ENCODE data around the gene TBC1D24.
"Not testable (repeated sequence)": the region's sequence is repeated elsewhere in the genome, so short reads cannot be mapped to it uniquely, and the experiment has no call there.

TBC1D24 gene

GRCh38 chr16:2475413-2476344, 752 bp downstream of the TBC1D24 start:
- DNase-seq: no peak
- in situ Hi-C loops (cut with HindIII; ENCODE audit: low pct_ligation_motif_present, low pct_unique_long_range_greater_than_20kb, low sequenced_read_pairs): no loop called here

DNA sequence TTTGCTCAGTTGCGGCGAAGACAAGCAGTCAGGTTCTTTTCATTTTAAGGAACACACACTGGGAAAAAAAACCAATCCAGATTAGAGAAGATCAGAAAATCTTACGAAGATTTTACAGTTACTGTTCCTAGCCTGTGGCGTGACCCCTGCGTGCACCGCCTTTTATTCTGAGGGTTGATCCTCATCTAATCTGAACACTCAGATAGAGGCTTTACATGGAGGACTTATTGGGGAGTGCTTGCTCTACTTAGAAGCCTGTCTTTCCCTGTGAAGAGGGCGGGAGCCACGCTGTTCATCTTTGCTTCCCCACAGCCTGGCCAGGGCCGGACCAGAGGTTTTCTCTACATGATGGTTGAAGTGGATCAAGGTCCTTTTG, 1.4 kb downstream of the TBC1D24 start:
- in situ Hi-C loops (cut with HindIII; ENCODE audit: low pct_ligation_motif_present, low pct_unique_long_range_greater_than_20kb, low sequenced_read_pairs): no loop called here
- DNase-seq: no peak

DNA sequence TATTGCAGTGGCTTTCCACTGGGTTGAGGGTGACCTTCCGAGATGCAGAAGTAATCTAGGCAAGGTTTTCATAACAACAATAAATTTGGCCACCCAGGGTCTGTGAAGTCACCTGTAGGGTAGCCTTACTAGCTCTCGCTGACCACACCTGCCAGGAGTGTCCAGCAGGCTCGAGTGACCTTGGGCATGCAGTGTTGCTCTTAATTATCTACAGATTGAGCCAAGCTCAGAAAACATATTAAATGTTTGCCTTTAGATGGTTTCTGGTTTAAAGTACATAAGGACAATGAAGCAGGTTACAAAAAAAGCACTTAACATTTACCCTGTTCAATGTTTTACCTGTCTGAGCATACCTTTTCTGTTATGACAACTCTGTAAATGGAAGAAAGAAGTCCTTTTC, 1.8 kb downstream of the TBC1D24 start:
- in situ Hi-C loops (cut with HindIII; ENCODE audit: low pct_ligation_motif_present, low pct_unique_long_range_greater_than_20kb, low sequenced_read_pairs): no loop called here
- DNase-seq: no peak

DNA sequence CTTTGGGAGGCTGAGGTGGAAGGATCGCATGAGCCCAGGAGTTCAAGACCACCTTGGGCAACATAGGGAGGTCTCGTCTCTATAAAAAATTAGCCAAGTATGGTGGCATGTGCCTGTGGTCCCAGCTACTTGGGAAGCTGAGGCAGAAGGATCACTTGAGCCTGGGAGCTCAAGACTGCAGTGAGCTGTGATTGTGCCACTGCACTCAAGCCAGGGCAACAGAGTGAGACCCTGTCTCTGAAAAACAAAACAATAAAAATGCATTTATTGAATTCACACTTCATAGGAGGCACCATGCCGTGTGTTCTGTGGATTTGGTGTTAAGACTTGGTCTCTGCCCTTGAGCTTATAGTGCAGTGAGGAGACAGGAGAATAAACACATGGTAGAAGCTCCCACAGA, 2.4 kb downstream of the TBC1D24 start:
- in situ Hi-C loops (cut with HindIII; ENCODE audit: low pct_ligation_motif_present, low pct_unique_long_range_greater_than_20kb, low sequenced_read_pairs): no loop called here
- DNase-seq: no peak

GRCh38 chr16:2478279-2478678, 3.4 kb downstream of the TBC1D24 start:
- no peak for DNase-seq
- in situ Hi-C loops (cut with HindIII; ENCODE audit: low pct_ligation_motif_present, low pct_unique_long_range_greater_than_20kb, low sequenced_read_pairs): no loop called here

DNA sequence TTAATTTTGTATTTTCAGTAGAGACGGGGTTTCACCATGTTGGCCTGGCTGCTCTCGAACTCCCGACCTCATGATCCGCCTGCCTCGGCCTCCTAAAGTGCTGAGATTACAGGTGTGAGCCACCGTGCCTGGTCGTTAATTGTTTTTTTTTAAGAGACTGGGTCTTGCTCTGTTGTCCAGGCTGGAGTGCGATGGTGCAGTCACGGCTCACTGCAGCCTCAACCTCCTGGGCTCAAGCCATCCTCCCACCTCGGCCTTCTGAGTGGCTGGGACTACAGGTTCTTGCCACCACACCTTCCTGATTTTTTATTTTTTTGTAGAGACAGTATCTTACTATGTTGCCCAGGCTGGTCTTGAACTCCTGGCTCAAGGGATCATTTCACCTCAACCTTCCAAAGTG, 5.1 kb downstream of the TBC1D24 start:
- DNase-seq; in situ Hi-C loops (cut with HindIII; ENCODE audit: low pct_ligation_motif_present, low pct_unique_long_range_greater_than_20kb, low sequenced_read_pairs): not testable (repeated sequence)

DNA sequence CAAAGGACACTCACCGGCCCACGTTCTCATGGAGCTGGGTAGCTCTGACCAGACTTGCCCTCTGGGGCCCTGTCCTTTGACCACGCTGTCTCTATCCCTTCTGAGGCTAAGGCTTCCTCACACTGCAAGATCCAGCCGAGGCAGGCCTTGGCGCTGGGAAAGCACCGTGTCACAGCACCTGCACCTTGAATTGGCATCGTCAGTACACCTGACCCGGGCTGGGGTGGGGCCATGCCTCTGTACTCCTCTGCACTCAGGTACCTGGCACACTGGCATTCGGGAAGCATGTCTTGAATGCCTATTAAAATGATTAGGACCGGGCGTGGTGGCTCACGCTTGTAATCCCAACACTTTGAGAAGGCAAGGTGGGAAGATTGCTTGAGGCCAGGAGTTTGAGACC, 6.0 kb downstream of the TBC1D24 start:
- in situ Hi-C loops (cut with HindIII; ENCODE audit: low pct_ligation_motif_present, low pct_unique_long_range_greater_than_20kb, low sequenced_read_pairs): no loop called here
- DNase-seq: no peak

GRCh38 chr16:2481676-2482075, 6.7 kb downstream of the TBC1D24 start:
- DNase-seq: no peak
- in situ Hi-C loops (cut with HindIII; ENCODE audit: low pct_ligation_motif_present, low pct_unique_long_range_greater_than_20kb, low sequenced_read_pairs): no loop called here

GRCh38 chr16:2482249-2482648, 7.3 kb downstream of the TBC1D24 start:
- no peak for DNase-seq
- in situ Hi-C loops (cut with HindIII; ENCODE audit: low pct_ligation_motif_present, low pct_unique_long_range_greater_than_20kb, low sequenced_read_pairs): no loop called here

GRCh38 chr16:2482708-2483534, 8.0 kb downstream of the TBC1D24 start:
- in situ Hi-C loops (cut with HindIII; ENCODE audit: low pct_ligation_motif_present, low pct_unique_long_range_greater_than_20kb, low sequenced_read_pairs): no loop called here

DNA sequence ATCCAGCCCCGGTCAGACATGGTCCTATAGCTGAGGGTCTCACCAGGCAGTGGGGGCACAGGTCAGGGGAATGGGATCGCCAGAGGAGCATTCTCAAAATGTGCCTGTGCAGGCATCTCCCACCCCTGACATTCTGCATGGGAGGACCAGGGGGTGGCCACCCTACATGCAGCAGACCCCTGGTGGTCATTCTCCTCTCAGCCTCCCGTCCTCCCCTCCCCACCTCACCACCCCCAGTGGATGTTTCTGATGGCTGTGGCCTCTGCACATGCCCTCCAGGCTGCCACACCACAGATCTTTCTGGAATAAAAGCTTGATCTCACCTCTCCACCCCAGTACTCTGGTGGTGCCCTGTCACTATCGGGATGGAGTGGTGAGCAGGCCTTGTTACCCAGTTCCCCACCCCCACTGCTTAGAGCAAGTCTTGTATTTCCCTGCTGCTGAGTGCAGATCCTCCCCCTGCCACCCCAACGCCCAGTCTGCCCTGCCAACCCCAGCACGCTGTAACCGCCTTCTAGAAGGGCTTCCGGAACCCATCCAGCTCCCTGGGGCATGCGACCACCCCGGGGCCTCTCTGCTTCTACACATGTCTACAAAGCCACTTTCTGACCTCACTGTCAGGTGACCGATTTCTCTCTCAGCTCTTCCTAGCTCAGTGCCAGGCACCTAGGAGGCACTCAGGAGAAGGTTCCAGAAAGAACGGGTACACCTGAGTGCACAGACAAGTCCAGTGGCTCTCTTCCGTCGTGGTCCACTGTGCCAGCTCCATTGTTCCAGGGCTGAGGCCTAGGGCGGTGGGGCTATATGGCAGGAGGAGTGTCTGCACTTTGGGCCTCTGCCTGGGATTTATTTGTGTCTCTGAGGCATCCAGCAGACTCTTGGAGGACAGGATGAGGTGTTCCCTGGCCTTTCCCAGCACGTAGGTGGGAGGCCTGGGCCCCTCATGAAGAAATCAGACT, 9.3 kb downstream of the TBC1D24 start:
- in situ Hi-C loops (cut with HindIII; ENCODE audit: low pct_ligation_motif_present, low pct_unique_long_range_greater_than_20kb, low sequenced_read_pairs): no loop called here
- no peak for DNase-seq

More at GRCh38 chr16:2482708-2483534, 8.0 kb downstream of the TBC1D24 start:
- DNase-seq: no peak

GRCh38 chr16:2484898-2485508, 10.1 kb downstream of the TBC1D24 start:
- DNase-seq: no peak
- in situ Hi-C loops (cut with HindIII; ENCODE audit: low pct_ligation_motif_present, low pct_unique_long_range_greater_than_20kb, low sequenced_read_pairs): no loop called here

DNA sequence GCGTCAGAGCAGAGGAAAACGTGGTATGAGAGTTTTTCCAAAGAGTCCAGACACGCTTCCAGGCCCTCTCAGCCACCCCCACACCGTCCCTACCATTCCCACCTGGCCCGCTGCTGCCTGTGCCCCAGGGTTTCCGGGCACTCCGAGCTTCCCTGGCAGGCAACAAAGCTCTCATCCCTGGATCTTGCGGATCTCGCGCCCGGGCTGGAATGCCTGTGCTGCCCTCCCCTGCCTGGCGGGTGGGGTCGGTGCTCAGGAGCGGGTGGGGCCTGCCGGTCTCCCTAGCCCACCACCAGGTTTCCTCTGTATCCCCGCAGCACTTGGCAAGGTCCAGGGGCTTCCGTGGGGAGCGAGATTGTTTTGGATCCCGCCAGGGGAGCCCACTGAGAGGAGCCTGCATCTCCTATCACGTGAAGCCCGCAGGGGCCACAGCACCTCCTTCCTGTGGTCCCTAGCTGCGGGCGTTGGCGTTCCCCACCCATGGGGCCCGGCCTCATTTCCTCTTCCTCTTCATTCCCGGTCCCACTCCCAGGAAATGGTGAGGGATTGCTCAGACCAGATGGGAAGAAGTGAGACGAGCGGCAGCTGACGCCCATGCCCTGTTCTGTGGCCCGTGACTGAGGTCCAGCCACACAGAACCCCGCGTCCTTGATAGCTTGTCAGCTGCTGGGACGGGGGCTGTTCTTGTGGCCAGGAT, 11.0 kb downstream of the TBC1D24 start:
- DNase-seq: no peak
- in situ Hi-C loops (cut with HindIII; ENCODE audit: low pct_ligation_motif_present, low pct_unique_long_range_greater_than_20kb, low sequenced_read_pairs): no loop called here

DNA sequence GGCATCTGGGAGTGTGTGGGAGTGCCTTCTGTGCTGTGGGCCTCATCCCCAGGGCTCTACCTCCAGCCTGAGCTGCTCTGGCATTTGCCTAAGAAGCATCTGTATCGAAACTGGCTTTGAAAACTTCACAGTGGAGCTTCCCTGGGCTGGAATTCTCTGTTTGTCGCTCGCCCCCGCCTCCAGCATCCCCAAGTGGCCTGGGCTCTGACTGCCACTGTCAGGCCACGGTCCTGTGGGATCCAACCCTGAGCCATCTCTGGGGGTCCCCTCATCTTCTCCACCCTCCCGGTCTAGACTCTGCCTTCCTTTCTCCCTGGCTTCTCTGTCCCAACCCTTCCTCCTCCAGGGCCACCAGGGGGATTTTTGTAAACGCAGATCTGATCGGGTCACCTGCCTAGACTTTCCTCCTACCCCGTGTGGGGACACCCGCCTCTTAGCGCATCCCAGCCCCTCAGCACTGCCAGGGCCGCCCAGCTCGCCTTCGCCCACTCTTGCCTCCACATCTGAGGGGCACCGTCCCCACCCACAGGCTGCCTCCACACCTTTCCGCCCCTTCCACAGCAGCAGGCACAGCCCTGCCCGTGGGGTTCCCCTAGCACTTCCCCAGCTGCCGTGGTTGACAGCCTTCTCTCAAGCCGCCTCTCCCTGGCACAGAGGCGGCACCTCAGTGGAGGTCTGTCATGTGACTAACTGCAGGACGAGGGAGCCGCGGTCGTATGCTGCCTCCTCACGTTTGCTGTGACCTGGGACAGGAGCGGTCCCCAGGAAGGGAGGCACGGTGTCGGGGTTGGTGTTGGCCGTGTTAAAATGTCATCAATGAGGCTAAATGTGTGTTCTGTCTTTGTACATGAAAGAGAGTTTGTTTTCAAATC, 12.0 kb downstream of the TBC1D24 start:
- no peak for DNase-seq
- in situ Hi-C loops (cut with HindIII; ENCODE audit: low pct_ligation_motif_present, low pct_unique_long_range_greater_than_20kb, low sequenced_read_pairs): no loop called here

- in situ Hi-C loops (cut with HindIII; ENCODE audit: low pct_ligation_motif_present, low pct_unique_long_range_greater_than_20kb, low sequenced_read_pairs): no loop called here
- DNase-seq: no peak
Measured at GRCh38 chr16:2487517-2487842, 12.6 kb downstream of the TBC1D24 start.

DNA sequence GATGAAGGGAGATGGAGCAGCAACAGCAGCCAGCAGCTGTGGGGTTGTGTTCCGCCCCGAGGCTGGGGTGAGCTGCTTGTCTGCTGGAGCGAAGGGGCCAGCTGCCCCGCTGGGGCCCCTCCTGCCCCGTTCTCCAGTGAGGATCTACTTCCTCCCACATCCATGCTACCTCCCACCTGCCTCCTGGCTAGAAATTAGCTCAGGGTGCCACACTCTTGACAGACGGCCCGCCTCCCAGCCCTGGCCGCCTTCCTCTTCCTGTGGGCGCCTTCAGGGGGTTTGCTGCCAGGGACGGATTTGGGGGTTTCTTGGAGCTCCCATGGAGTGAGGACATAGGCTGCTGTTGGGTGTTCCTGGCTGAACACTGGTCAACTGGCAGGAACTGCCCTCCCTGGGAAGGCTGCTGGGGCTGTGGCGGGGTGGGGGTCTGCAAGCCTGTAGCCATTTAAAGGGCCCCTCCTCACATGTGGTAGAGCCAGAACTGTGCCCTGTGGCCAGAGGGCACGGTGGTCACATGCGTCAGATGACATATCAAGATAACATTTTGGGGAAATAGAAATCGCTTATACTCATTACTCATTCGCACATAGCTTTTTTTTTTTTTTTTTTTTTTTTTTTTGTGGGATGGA, 13.1 kb downstream of the TBC1D24 start:
- DNase-seq: no peak
- in situ Hi-C loops (cut with HindIII; ENCODE audit: low pct_ligation_motif_present, low pct_unique_long_range_greater_than_20kb, low sequenced_read_pairs): no loop called here

- in situ Hi-C loops (cut with HindIII; ENCODE audit: low pct_ligation_motif_present, low pct_unique_long_range_greater_than_20kb, low sequenced_read_pairs): no loop called here
- DNase-seq: no peak
Measured at GRCh38 chr16:2489581-2489980, 14.7 kb downstream of the TBC1D24 start.
